Activated B cell treated with CpG ODN at 0.5 μM for 24 hours (primary cell): Measurements from ENCODE around the gene FOXO3. TPM values are rescaled to one million over a fixed set of nuclear protein-coding genes. Genes with fewer than 3 reads are reported as not detected.

Experiments used
- ATAC-seq: fragments of 200-7000 bp; cut with Tn5 transposase; one replicate; pipeline ENCODE4 v1.10.0; 2021; ENCODE audit warnings: low read depth, mild to moderate bottlenecking, moderate library complexity
- CTCF ChIA-PET: fragments of 350-600 bp; sonication (Branson Sonifier 250); formaldehyde crosslinking; loops from one replicate; lab custom pipeline; 2021; ENCODE audit warnings: antibody characterized with exemption; lab: Charles Lee
- POLR2A ChIA-PET: fragments of 350-600 bp; sonication (Branson Sonifier 250); formaldehyde crosslinking; loops from one replicate; lab custom pipeline; 2021; ENCODE audit warnings: antibody characterized with exemption; lab: Charles Lee
- DNase-seq: peaks from one replicate; pipeline ENCODE4 v3.0.0; 2022
- H3K27ac Mint-ChIP-seq: one replicate; pipeline ENCODE4 v1.8.0; 2020; ENCODE audit warnings: mixed read lengths
- H3K27me3 Mint-ChIP-seq: one replicate; pipeline ENCODE4 v1.8.0; 2021; ENCODE audit warnings: mixed read lengths
- H3K36me3 Mint-ChIP-seq: one replicate; pipeline ENCODE4 v1.8.0; 2021; ENCODE audit warnings: low read depth, mixed read lengths
- H3K4me1 Mint-ChIP-seq: one replicate; pipeline ENCODE4 v1.8.0; 2021; ENCODE audit warnings: mixed read lengths
- H3K4me3 Mint-ChIP-seq: one replicate; pipeline ENCODE4 v1.8.0; 2020; ENCODE audit warnings: mild to moderate bottlenecking, mixed read lengths
- H3K9me3 Mint-ChIP-seq: one replicate; pipeline ENCODE4 v1.8.0; 2020; ENCODE audit warnings: mixed read lengths
- CTCF ChIP-seq: fragments of 200-600 bp; IDR thresholded peaks from one replicate; pipeline ENCODE4 v1.8.0; 2022; ENCODE audit warnings: antibody characterized with exemption, mild to moderate bottlenecking
- intact Hi-C: fragments of 100-400 bp; cut with micrococcal nuclease; formaldehyde crosslinking; loops from one replicate; pipeline ENCODE4 v1.15.1; 2024
- total RNA-seq: library from RNA; stranded (reverse); gene quantifications from 2 replicates; pipeline ENCODE4 v1.2.3, GENCODE V29; 2022

Gene FOXO3
- total RNA-seq, 1 donor from 2014 or later, result 9.4 TPM

- ATAC-seq (no peak), DNase-seq (no peak)
- ChIA-PET CTCF (no interaction called here), POLR2A (no interaction called here)
- Mint-ChIP-seq H3K27me3 (peaks cover 6% of the 10 kb centered on the region), H3K4me3 (no peak overlapping the region), H3K27ac (no peak overlapping the region), H3K4me1 (no peaks in the 10 kb centered on the region), H3K36me3 (no peaks in the 10 kb centered on the region), H3K9me3 (peaks cover 5% of the 10 kb centered on the region)
- intact Hi-C loops, result no loop called here
- TF ChIP-seq CTCF, result no peak
These were observed 167.4 kb downstream of the FOXO3 start for GRCh38 chr6:108727966-108728730.

GRCh38 chr6:108728826-108729225 lies 168.1 kb downstream of the FOXO3 start:
- ChIA-PET POLR2A (no interaction called here), CTCF (no interaction called here)
- Mint-ChIP-seq H3K27ac (no peak overlapping the region), H3K27me3 (peaks cover 6% of the 10 kb centered on the region), H3K4me1 (no peaks in the 10 kb centered on the region), H3K4me3 (no peak overlapping the region), H3K36me3 (no peaks in the 10 kb centered on the region), H3K9me3 (no peaks in the 10 kb centered on the region)
- ATAC-seq (no peak), DNase-seq (no peak)
- intact Hi-C loops, result no loop called here
- TF ChIP-seq CTCF, result no peak

- DNase-seq, result no peak
- CTCF ChIA-PET, result no interaction called here
- Mint-ChIP-seq H3K27me3 (peaks cover 8% of the 10 kb centered on the region), H3K9me3 (no peaks in the 10 kb centered on the region), H3K36me3 (no peaks in the 10 kb centered on the region), H3K27ac (no peak overlapping the region), H3K4me3 (no peak overlapping the region), H3K4me1 (peaks cover under 1% of the 10 kb centered on the region)
- no peak for ATAC-seq
- intact Hi-C loops, result no loop called here
- POLR2A ChIA-PET, result no interaction called here
- no peak for TF ChIP-seq CTCF
These were observed 170.2 kb downstream of the FOXO3 start for GRCh38 chr6:108730635-108731515.

GRCh38 chr6:108732091-108732870 lies 171.6 kb downstream of the FOXO3 start:
- H3K27ac Mint-ChIP-seq, result no peak overlapping the region
- ATAC-seq (no peak), DNase-seq (no peak)
- ChIA-PET POLR2A (no interaction called here), CTCF (no interaction called here)
- no peaks in the 10 kb centered on the region for H3K9me3 Mint-ChIP-seq
- no peak overlapping the region for H3K4me3 Mint-ChIP-seq
- TF ChIP-seq CTCF, result no peak
- peaks cover 10% of the 10 kb centered on the region for H3K27me3 Mint-ChIP-seq
- H3K36me3 Mint-ChIP-seq, result no peaks in the 10 kb centered on the region
- H3K4me1 Mint-ChIP-seq, result peaks cover 2% of the 10 kb centered on the region
- intact Hi-C loops, result no loop called here
